SJCRH30 (cell line): ENCODE results near the gene CCL18. TPM values are rescaled to one million over a fixed set of nuclear protein-coding genes. Genes with fewer than 3 reads are reported as not detected.
"Not testable (repeated sequence)": the region's sequence is repeated elsewhere in the genome, so short reads cannot be mapped to it uniquely, and the experiment has no call there.

ENCODE experiments used
- DNase-seq, 2 experiments: peaks; one replicate each; pipeline ENCODE4 v3.0.0-alpha.2; 2015 to 2020
- H3K27ac ChIP-seq: fragments of 250-450 bp; sonication (Bioruptor Pico); 2 replicates; pipeline ENCODE4 v1.5.1; 2020; ENCODE audit warnings: mild to moderate bottlenecking, moderate library complexity
- H3K27me3 ChIP-seq: fragments of 250-450 bp; sonication (Bioruptor Pico); 2 replicates; pipeline ENCODE4 v1.5.1; 2020; ENCODE audit warnings: mild to moderate bottlenecking, moderate library complexity
- H3K36me3 ChIP-seq: fragments of 250-450 bp; sonication (Bioruptor Pico); 2 replicates; pipeline ENCODE4 v1.5.1; 2020; ENCODE audit warnings: mild to moderate bottlenecking, moderate library complexity
- H3K4me1 ChIP-seq: fragments of 250-450 bp; sonication (Bioruptor Pico); 2 replicates; pipeline ENCODE4 v1.5.1; 2020; ENCODE audit warnings: mild to moderate bottlenecking, moderate library complexity
- H3K4me3 ChIP-seq: fragments of 250-450 bp; sonication (Bioruptor Pico); 2 replicates; pipeline ENCODE4 v1.5.1; 2020; ENCODE audit warnings: mild to moderate bottlenecking, moderate library complexity
- H3K9me3 ChIP-seq: fragments of 250-450 bp; sonication (Bioruptor Pico); replicated peaks from 2 replicates; pipeline ENCODE4 v1.5.1; 2020; ENCODE audit warnings: mild to moderate bottlenecking, moderate library complexity
- total RNA-seq: library from RNA; depleted of rRNA; stranded (reverse); fragments of >200 nt; shearing (Covaris generic); gene quantifications from 2 replicates; pipeline ENCODE4 v1.2.3, GENCODE V29; 2014

The CCL18 gene
- total RNA-seq, 1 experiment from 2014 or later, result not detected

DNA sequence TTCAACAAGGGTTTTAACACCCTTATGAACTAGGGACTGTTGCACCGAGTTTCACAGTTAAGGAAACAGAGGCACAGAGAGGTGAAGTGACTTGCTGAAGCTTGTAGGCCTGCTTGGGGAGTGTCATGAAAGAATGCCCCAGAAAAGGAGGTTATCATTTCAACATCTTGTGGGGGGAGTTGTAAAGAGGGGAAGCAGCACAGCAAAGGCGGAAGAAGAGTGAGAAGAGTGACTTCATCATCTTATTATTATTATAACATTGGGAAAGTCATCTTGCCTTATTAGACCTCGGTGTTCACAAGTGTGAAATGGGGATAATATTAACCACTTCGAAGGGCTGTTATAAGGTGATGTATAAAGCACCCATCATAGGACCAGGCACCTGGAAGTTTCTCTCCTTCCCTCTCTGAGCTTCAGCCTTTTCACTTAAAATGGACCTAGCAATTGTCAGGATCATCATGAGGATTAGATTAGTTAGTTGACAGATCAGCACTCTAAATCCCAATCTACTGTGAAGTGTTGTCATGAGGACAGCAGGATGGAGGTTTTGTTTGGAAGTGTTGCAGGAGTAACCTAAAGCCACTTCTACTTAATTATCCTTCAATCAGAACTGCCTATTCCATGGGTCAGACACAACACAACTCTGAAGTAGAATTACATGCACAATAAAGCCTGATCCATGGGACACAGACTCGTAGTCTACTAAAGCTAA, 41.9 kb downstream of the CCL18 start:
- no peak for DNase-seq
- Histone ChIP-seq H3K27me3 (peaks cover 13% of the 10 kb centered on the region), H3K27ac (no peak overlapping the region), H3K4me1 (no peaks in the 10 kb centered on the region), H3K9me3 (no peaks in the 10 kb centered on the region), H3K4me3 (no peak overlapping the region), H3K36me3 (no peaks in the 10 kb centered on the region)

DNA sequence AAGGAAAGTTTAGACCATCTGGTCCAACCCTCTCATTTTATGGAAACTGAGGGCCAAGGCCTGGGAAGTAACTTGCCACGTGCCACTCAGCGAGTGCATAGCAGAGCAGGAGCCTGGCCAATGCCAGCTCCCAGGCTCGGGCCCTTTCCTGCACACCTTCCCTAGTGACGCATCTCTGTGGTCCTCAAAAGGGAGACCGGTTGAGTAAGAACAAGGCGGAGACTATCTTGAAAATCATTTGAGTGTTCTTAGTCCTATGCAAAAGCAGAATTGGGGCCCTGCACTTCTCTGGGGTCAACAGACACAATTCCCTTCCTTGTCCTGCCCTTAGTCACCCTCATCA, 42.4 kb downstream of the CCL18 start:
- no peak for DNase-seq
- H3K9me3 ChIP-seq, result no peaks in the 10 kb centered on the region
- no peak overlapping the region for H3K4me3 ChIP-seq

DNA sequence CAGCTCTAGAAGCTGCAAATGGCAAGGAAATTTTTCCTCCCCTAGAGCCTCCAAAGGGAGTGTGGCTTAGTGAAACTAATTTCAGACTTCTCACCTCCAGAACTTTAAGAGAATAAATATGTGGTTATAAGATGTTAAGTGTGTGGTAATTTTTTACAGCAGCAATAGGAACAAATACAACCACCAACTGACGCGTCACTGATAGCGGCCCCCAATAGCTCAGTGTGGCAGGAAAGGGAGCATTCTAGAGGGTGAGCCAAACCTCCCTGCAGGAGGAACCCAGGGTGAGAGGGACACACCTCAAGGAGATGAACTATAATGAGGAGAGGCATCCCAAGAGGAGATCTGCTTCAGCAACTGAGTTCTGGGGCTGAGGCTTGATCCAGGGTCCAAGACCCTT, 43.6 kb downstream of the CCL18 start:
- Histone ChIP-seq H3K9me3 (no peaks in the 10 kb centered on the region), H3K27me3 (peaks cover 17% of the 10 kb centered on the region), H3K4me1 (no peaks in the 10 kb centered on the region), H3K4me3 (no peak overlapping the region), H3K36me3 (no peaks in the 10 kb centered on the region), H3K27ac (no peak overlapping the region)
- no peak for DNase-seq

More for the DNA sequence above, 42.4 kb downstream of the CCL18 start:
- Histone ChIP-seq H3K36me3 (no peaks in the 10 kb centered on the region), H3K27ac (no peak overlapping the region), H3K27me3 (peaks cover 17% of the 10 kb centered on the region), H3K4me1 (no peaks in the 10 kb centered on the region)

DNA sequence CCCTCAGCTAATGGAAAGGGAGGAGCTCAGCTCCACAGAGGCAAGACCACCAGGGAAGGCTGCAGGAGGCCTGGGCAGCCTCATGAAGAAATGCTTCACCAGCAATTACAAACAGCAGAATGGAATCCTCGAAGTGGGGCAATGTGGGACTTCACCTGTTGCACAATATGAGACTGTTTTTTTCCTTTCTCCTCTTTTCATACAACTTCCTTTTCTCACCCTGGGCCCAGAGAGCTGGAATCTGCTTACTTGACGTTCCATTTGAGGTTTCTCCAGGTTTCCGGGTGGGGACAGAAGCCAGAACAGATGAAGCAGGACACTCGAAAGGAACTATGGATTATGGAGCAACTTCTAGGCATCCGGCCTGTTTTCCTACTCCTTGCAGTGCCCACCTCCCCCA, 44.2 kb downstream of the CCL18 start:
- H3K27ac ChIP-seq, H3K9me3 ChIP-seq, H3K4me3 ChIP-seq, DNase-seq, H3K4me1 ChIP-seq, H3K36me3 ChIP-seq: not testable (repeated sequence)
- H3K27me3 ChIP-seq, result peaks cover 17% of the 10 kb centered on the region

DNA sequence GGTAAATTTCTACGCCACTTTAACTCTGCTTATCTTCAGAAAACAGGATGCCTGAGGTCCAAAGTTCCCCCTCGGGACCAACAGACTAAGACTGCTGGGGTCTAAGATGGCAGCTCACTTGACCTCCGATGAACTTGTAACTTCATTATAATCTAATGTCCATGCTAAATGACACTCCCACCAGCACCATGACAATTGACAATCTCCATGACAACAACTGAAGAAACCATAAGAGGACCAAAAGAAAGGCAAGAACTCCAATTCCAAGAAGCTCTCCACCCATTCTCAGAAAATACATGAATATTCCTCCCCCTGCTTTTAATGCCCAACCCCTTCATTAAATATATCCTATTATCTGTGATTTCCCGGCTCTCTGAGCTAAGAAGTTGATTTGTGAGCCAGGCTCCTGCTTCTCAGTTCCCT, 47.0 kb downstream of the CCL18 start:
- no peak overlapping the region for H3K27ac ChIP-seq
- no peaks in the 10 kb centered on the region for H3K36me3 ChIP-seq
- no peaks in the 10 kb centered on the region for H3K9me3 ChIP-seq
- peaks cover 17% of the 10 kb centered on the region for H3K27me3 ChIP-seq
- DNase-seq, result no peak
- no peaks in the 10 kb centered on the region for H3K4me1 ChIP-seq
- no peak overlapping the region for H3K4me3 ChIP-seq

DNA sequence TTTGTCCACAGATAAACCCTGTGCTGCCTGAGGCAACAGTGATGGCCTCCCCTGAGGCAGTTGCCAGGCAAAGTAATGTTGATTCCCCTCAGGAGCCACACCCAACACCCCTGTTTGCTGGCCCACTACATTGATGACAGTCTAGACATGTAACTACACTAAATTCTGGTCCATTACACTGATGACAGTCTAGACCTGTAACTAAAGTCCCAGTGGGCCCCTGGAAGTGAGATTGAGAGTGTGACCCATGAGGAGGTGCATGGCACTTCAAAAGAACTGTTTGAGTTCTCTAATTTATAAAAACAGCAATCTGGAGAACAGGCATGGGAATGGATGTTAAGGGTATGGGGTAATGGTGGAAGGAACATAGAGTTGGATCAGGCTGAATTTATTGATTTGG, 48.5 kb downstream of the CCL18 start:
- H3K4me3 ChIP-seq, result no peak overlapping the region
- no peaks in the 10 kb centered on the region for H3K36me3 ChIP-seq
- H3K27ac ChIP-seq, result no peak overlapping the region
- H3K4me1 ChIP-seq, result no peaks in the 10 kb centered on the region
- no peaks in the 10 kb centered on the region for H3K9me3 ChIP-seq
- peaks cover 17% of the 10 kb centered on the region for H3K27me3 ChIP-seq
- DNase-seq, result no peak

DNA sequence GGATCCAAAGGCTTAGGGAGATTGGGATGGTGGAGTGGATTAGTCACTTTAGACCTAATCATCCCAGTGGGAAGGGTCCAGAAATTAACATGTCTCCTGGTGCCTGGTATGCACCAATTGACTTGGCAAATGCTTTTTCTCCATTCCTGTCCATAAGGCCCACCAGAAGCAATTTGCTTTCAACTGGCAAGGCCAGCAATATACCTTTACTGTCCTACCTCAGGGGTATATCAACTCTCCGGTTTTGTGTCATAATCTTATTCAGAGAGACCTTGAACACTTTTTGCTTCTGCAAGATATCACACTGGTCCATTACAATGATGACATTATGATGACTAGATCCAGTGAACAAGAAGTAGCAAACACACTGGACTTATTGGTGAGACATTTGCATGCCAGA, 49.1 kb downstream of the CCL18 start:
- not testable (repeated sequence) for H3K4me1 ChIP-seq, DNase-seq, H3K9me3 ChIP-seq, H3K27ac ChIP-seq, H3K36me3 ChIP-seq, H3K4me3 ChIP-seq
- peaks cover 17% of the 10 kb centered on the region for H3K27me3 ChIP-seq

DNA sequence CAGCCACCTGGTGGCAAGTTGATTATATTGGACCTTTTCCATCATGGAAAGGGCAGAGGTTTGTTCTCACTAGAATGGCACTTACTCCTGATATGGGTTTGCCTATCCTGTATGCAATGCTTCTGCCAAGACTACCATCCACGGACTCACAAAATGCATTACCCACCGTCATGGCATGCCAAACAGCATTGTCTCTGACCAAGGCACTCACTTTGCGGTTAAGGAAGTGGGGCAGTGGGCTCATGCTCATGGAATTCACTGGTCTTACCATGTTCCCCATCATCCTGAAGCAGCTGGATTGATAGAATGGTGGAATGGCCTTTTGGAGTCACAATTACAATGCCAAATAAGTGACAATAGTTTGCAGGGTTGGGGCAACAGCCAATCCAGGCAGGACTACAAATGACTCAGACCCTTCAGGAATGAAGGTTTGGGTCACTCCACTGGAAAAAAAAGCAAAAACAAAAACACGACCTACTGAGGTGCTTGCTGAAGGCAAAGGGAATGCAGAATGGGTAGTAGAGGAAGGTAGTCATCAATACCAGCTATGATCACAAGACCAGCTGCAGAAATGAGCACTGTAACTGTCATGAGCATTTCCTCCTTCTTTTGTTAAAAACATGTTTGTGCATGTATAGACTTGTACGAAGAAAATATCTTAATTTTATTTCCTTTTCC, 51.0 kb downstream of the CCL18 start:
- H3K27me3 ChIP-seq, result peaks cover 10% of the 10 kb centered on the region
- H3K36me3 ChIP-seq, H3K4me3 ChIP-seq, H3K9me3 ChIP-seq, H3K4me1 ChIP-seq, H3K27ac ChIP-seq: not testable (repeated sequence)
- DNase-seq, result peak in 1 of 2 experiments; percentile 8

DNA sequence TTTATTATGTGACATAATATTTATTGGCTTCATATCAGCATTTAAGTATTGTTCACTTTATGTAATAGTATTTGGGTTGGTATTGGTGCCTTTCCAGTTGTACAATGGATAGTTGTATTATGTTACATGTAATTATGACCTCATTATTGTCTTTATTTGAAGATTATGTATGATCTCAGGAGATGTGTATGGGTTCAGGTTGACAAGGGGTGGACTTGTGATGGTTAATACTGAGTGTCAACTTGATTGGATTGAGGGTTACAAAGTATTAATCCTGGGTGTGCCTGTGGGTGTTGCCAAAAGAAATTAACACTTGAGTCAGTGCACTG, 51.5 kb downstream of the CCL18 start:
- DNase-seq, H3K9me3 ChIP-seq, H3K4me1 ChIP-seq, H3K36me3 ChIP-seq, H3K27me3 ChIP-seq, H3K4me3 ChIP-seq, H3K27ac ChIP-seq: not testable (repeated sequence)

DNA sequence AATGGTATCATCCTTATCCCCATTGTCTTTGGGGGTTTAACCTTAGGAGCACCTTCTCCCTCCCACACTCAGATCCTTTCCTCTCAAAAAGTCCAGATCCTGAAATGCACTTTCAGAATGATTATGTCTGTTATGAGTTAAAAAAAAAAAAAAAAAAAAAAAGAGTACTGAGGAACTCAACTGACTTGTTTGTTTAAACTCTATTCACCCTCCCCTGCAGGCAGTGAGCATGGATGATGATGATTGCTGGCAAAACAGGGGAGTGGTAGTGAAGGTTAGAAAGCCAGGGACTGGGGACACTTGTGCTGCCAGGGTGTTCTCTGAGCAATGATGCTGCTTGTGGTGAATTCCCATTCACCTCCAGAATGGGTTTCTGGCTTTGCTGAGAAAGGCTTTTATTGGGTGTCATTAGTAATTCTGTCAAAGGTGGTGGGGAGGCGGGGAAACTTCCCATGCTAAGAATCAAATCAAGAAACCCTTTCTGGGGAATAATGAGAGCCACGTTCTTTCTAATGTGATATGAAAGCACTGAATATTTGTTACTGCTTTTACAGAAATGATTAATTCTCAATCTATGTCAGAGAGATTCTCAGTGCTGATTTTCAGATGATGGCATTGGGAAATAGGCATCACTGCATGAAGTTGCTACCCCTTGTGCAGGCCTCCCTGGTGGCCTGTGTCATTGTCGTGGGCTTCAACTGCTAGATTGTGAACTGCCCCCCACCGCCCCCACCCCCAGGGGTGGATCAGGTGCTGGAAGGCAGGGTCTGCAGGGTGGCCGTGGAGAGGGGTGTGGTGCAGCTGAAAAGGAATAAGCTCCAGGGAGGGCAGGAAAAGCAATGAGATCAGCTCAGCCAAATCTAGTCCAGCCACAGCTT, 53.7 kb downstream of the CCL18 start:
- no peak for DNase-seq
- Histone ChIP-seq H3K9me3 (no peaks in the 10 kb centered on the region), H3K27ac (no peak overlapping the region), H3K27me3 (no peaks in the 10 kb centered on the region), H3K36me3 (no peaks in the 10 kb centered on the region), H3K4me1 (no peaks in the 10 kb centered on the region), H3K4me3 (no peak overlapping the region)

DNA sequence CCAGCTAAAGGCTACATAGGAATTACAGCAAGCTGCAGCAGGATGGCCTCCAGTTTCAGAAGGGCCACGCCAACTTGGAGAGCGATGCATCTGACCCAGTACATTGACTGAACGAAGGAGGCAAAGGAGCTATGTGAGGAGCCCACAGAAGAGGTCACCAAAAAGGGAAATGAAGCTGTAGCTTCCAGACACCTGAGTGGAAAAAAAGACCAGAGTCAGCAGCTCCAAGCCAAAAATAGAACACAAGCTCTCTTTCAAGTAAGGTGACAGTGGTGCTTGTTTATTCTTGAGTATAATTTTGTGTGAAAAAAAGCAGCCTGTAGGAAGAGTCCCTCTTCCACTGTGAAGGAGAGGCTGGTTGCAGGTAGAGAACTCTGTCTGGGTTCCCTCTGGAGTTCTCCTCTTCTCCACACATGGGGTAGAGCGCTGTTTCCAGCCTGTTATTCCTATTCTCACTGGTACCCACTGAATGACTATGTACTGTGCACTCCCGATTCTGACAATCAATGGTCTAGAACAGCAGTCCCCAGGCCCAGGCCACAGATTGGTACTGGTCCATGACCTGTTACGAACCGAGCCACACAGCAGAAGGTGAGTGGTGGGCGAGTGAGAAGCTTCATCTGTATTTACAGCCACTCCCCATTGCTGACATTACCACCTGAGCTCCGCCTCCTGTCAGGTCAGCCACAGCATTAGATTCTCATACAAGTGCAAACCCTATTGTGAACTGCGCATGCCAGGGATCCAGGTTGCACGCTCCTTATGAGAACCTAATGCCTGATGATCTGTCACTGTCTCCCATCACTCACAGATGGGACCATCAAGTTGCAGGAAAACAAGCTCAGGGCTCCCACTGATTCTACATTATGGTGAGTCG, 54.6 kb downstream of the CCL18 start:
- no peaks in the 10 kb centered on the region for H3K4me1 ChIP-seq
- DNase-seq, result no peak
- no peaks in the 10 kb centered on the region for H3K27me3 ChIP-seq
- H3K4me3 ChIP-seq, result no peak overlapping the region
- no peaks in the 10 kb centered on the region for H3K36me3 ChIP-seq
- H3K27ac ChIP-seq, result no peak overlapping the region
- no peaks in the 10 kb centered on the region for H3K9me3 ChIP-seq

DNA sequence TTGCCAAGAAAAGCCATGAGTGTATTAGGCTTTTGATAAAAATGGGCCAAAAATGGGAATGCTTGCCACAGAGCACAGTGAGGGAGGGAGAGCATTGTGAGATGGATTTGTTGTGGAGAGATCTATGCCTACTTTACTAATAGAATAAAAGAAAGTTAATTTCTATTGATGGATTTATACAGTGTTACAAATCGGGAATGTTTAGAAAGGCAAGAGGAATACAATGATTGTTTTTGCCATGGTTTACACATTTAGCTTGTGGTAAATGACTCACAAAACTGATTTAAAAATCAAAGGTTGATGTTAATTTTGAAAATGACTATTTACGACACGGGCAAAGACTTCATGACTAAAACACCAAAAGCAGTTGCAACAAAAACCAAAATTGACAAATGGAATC, 56.1 kb downstream of the CCL18 start:
- Histone ChIP-seq H3K4me3 (no peak overlapping the region), H3K4me1 (no peaks in the 10 kb centered on the region), H3K9me3 (no peaks in the 10 kb centered on the region), H3K27ac (no peak overlapping the region), H3K36me3 (no peaks in the 10 kb centered on the region), H3K27me3 (no peaks in the 10 kb centered on the region)
- DNase-seq, result no peak

DNA sequence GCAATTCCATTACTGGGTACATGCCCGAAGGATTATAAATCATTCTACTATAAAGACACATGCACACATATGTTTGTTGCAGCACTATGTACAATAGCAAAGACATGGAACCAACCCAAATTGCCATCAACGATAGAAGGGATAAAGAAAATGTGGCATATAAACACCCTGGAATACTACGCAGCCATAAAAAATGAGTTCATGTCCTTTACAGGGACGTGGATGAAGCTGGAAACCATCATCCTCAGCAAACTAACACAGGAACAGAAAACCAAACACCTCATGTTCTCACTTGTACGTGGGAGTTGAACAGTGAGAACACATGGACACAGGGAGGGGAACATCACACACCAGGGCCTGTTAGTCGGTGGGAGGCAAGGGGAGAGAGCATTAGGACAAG, 57.0 kb downstream of the CCL18 start:
- not testable (repeated sequence) for H3K27ac ChIP-seq, H3K4me1 ChIP-seq, H3K4me3 ChIP-seq, H3K36me3 ChIP-seq, H3K9me3 ChIP-seq, DNase-seq, H3K27me3 ChIP-seq
